ENCODE measurements around the gene SAMD10. TPM values are rescaled to one million over a fixed set of nuclear protein-coding genes. Genes with fewer than 3 reads are reported as not detected.

Gene SAMD10
- total and polyA plus RNA-seq, 10 of the 15 experiments (the other 5 are each of a cell fraction or from before 2014, with no cell fraction given) = 1.3 to 51.4 (median 17.9) TPM

GRCh38 chr20:64001607-64002011 is 22.2 kb upstream of the SAMD10 start (continued):
- TF ChIP-seq GABPA (IDR thresholded peaks at IDR 0.05; ENCODE audit: low read depth) = no peak
- TF ChIP-seq SPI1 (IDR thresholded peaks at IDR 0.05; ENCODE audit: borderline replicate concordance, insufficient read depth, low read depth, low read length) = no peak

- ChIA-PET RAD21 (ENCODE audit: unreplicated experiment) (interaction anchor here (0.6 kb wide), 1 partner anchor 10 kb away, joined by 3 read pairs; no protein-coding TSS in a partner anchor), POLR2A (interaction anchor here (1.3 kb wide), 1 partner anchor 9 kb away, joined by 3 read pairs; no protein-coding TSS in a partner anchor), SMC1A (ENCODE audit: uncharacterized antibody, unreplicated experiment) (interaction anchor here (1.2 kb wide), 1 partner anchor 17 kb away, joined by 3 read pairs; no protein-coding TSS in a partner anchor), CTCF (interaction anchor here (1.3 kb wide), 1 partner anchor 36 kb away, joined by 3 read pairs; no protein-coding TSS in a partner anchor)
- in situ Hi-C loops (cut with MboI) (no loop called here), intact Hi-C loops (cut with micrococcal nuclease; ENCODE audit: unreplicated experiment) (no loop called here)
- FAIRE-seq (no peak), DNase-seq (ENCODE audit: low read depth, low spot score) (no peak), ATAC-seq (no peak)
- Histone ChIP-seq H3K36me3 (ENCODE audit: control insufficient read depth in 2 of 2, insufficient read depth in 2 of 2, low read length in 1 of 2) (peaks cover 34 to 51% of the 10 kb centered on the region in 2 experiments), H3K4me1 (ENCODE audit: control insufficient read depth, insufficient read depth, low read length) (no peaks in the 10 kb centered on the region; the same call in 1 of the 2 replicates), H3K27ac (ENCODE audit: control insufficient read depth, insufficient read depth) (no peak overlapping the region), H3K27me3 (replicated peaks in 1 of 2; ENCODE audit: control insufficient read depth in 2 of 2, insufficient read depth in 2 of 2, low read length in 1 of 2) (no peaks in the 10 kb centered on the region), H2AFZ (ENCODE audit: control insufficient read depth, low read depth, low read length) (no peak overlapping the region), H3K9ac (ENCODE audit: control insufficient read depth, insufficient read depth, low read length) (no peak overlapping the region), H3K79me2 (ENCODE audit: control insufficient read depth, insufficient read depth, low read length) (peaks cover 8% of the 10 kb centered on the region; the same call in 1 of the 2 replicates), H4K20me1 (ENCODE audit: control insufficient read depth, insufficient read depth) (no peaks in the 10 kb centered on the region), H3K9me3 (replicated peaks; ENCODE audit: control insufficient read depth, insufficient read depth, low read length) (no peaks in the 10 kb centered on the region), H3K4me3 (no peak overlapping the region), H3K4me2 (ENCODE audit: control insufficient read depth, insufficient read depth) (no peak overlapping the region)
- no peak for TF ChIP-seq ZNF24 (IDR thresholded peaks at IDR 0.05)
- TF ChIP-seq BACH1 (IDR thresholded peaks at IDR 0.05; ENCODE audit: borderline replicate concordance) = no peak
- no peak for TF ChIP-seq ZNF592 (IDR thresholded peaks at IDR 0.05)
- TF ChIP-seq CHD2 (IDR thresholded peaks at IDR 0.05; ENCODE audit: borderline replicate concordance, low read depth, low read length) = no peak
- no peak for TF ChIP-seq TAF1 (IDR thresholded peaks at IDR 0.05; ENCODE audit: borderline replicate concordance, low read depth, low read length)
- TF ChIP-seq NFXL1 (IDR thresholded peaks at IDR 0.05; ENCODE audit: borderline replicate concordance) = no peak
- no peak for TF ChIP-seq SMAD5 (IDR thresholded peaks at IDR 0.05; ENCODE audit: low read depth)
- WGBS (ENCODE audit: insufficient coverage, insufficient replicate concordance, low lambda C conversion rate, missing lambda C conversion rate) = 96% methylated on average over 12 of the region's 12 CpGs
- no TSS peak for BruUV-seq (replicated peaks)
Observed at GRCh38 chr20:64000906-64001305, 21.5 kb upstream of the SAMD10 start.

All from GM12878 (cell line).